Mammary microvascular endothelial cell (primary cell): ENCODE results near the gene USP46. TPM values are rescaled to one million over a fixed set of nuclear protein-coding genes. Genes with fewer than 3 reads are reported as not detected.

Source experiments
- total RNA-seq: library from RNA; depleted of rRNA; stranded (reverse); fragments of >200 nt; gene quantifications from 2 replicates; pipeline ENCODE4 v1.2.3, GENCODE V29; 2015

The USP46 gene
- 5.6 and 8.4 TPM in 2 replicates for total RNA-seq

GRCh38 chr4:52659001-52659721, at the start of gene USP46:
Gene USP46 (minus strand): TSS chr4:52659301. CDS start chr4:52659150, 151 bp downstream.

Other genes with a start within 250 kb of the USP46 start
- not detected in 2 replicates for gene ERVMER34-1, start 92.1 kb upstream of the USP46 start, total RNA-seq
- not detected in 2 replicates for gene RASL11B, start 203.0 kb upstream of the USP46 start, total RNA-seq